Urinary bladder (tissue), 4 donors: ENCODE results near the gene TEX35. TPM values are rescaled to one million over a fixed set of nuclear protein-coding genes. Genes with fewer than 3 reads are reported as not detected.

ENCODE experiments used
- DNase-seq: peaks from one replicate; pipeline ENCODE4 v3.0.0-alpha.2; 2015; ENCODE audit errors: extremely low spot score
- H3K27ac ChIP-seq: one replicate; pipeline ENCODE4 v1.5.1; 2013; ENCODE audit warnings: low read depth, mild to moderate bottlenecking, moderate library complexity
- H3K36me3 ChIP-seq: one replicate; pipeline ENCODE4 v1.6.1; 2013; ENCODE audit warnings: mild to moderate bottlenecking, moderate library complexity; ENCODE audit not compliant: insufficient read depth
- H3K4me1 ChIP-seq: one replicate; pipeline ENCODE4 v1.6.1; 2013; ENCODE audit warnings: mild to moderate bottlenecking, moderate library complexity; ENCODE audit not compliant: insufficient read depth
- H3K4me3 ChIP-seq: one replicate; pipeline ENCODE4 v1.5.1; 2013; ENCODE audit warnings: low read depth, low read length
- WGBS: extraction: QIAGEN DNeasy Blood & Tissue Kit; methylation state at CpG from one replicate; pipeline ENCODE4 v1.1.7; 2013; 5-methylcytosine and 5-hydroxymethylcytosine counted together
- polyA plus RNA-seq: library from polyadenylated mRNA; stranded (reverse); fragments of 200-250 nt; gene quantifications from one replicate; pipeline ENCODE4 v1.2.3, GENCODE V29; 2013
- total RNA-seq: library from RNA; depleted of rRNA; stranded (reverse); fragments of >200 nt; gene quantifications from one replicate; pipeline ENCODE4 v1.2.3, GENCODE V29; 2014
- donor health status: healthy with polysubstance abuse.
- donor health status: healthy.

Gene TEX35
- total RNA-seq, result 0.11 TPM
- not detected for polyA plus RNA-seq

DNA sequence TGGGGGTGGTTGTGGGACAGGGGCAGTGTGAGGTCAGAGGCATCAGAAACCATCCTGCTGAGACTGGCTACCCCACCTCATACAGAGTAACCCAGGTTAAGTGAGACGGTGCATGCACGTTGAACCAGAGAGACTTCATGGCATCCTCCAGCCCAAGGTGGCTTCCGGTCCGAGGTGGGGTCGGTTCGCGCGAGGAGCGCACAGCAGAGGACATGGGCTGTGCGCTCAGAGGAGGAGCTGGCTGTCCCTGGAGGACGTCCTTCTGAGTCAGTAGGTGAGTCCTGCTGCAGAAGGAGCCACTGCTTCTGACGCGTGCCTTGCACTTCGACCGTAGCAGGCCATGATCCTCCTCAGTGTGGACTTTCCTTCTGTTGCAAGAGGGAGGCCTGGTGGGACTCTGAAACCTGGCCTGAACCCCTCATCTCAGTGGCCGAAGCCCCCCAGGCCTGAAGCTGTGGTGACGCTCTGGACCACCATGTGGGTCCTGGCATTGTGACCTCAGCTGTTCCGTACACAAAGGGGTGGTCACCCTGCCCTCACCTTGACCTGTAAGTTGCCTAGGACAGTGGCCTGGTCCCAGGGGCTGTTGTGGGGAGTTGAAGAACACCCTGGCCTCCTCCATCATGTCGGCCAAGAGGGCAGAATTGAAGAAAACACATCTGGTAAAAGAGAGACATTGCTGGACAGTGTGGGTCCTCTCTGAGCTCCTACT lies at the start of gene TEX35:
TSS of gene TEX35 (plus strand) at position 544 of the 712 bp plus-strand sequence. CDS start at position 624, 80 bp downstream.
- H3K4me3 ChIP-seq, result no peak within 1 kb of the TSS
- H3K27ac ChIP-seq, result no peak within 1 kb of the TSS
- H3K4me1 ChIP-seq, result no peaks in the 10 kb centered on the region
- 97% methylated on average over 19 of the region's 19 CpGs for WGBS
- no peak for DNase-seq
- no peaks in the 10 kb centered on the region for H3K36me3 ChIP-seq

DNA sequence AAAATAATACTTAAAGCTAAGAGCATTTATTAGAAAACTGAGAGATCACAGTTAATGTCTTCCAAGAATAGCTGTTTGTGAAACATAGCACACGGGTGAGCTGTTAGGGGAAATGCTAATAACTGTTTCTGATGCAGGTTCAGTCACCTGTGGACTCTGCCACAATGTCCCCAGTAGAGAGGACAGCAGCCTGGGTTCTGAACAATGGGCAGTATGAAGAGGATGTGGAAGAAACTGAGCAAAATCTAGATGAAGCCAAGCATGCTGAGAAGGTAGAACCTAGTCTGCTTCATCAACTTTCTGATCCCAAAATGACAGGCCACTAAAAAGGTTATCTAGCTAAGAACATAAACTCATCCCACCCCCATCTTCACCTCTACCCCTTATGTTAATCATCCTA lies 48.8 kb upstream of the TEX35 start:
- H3K36me3 ChIP-seq, result peaks cover 2% of the 10 kb centered on the region
- H3K4me1 ChIP-seq, result no peaks in the 10 kb centered on the region
- no peak overlapping the region for H3K27ac ChIP-seq
- DNase-seq, result no peak
- 81% methylated on average over 1 of the region's 1 CpG for WGBS
- H3K4me3 ChIP-seq, result no peak overlapping the region

DNA sequence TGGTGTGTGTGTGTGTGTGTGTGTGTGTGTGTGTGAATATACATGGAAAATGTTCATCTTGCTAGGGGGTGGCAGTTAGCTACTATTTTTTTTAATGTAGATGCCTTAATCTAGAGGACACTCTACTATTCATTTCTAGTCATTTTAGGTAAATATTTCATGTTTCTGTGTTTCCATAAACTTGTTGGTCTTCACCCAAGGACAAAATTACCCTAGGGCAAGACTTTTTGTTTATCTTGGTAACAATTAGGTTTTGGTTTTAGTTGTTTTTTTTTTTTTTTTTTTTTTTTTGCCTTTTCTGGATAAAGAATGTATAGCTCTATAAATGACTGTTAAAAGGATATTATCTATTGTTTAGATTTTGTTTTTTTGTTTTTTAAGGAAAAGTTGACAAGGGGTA lies 48.3 kb upstream of the TEX35 start:
- no peaks in the 10 kb centered on the region for H3K4me1 ChIP-seq
- DNase-seq, result no peak

DNA sequence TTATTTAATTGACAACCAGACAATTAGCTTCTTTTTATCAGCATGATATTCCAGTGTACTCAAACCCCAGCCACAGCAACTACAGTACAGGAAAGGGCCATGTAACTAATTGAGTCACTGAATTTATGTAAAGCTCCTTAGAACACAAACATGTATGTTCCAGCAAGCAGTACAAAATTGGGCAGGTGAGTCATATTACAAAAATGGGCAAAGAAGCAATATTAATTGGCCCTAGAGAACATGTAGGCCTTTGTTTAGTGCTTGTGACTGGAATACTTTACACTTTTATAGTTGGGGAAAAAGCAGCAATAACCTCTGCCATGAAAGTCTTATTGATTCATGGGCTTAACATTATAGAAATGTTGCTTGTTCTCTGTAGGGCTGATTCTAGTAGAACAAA lies 47.9 kb upstream of the TEX35 start:
- Histone ChIP-seq H3K4me3 (no peak overlapping the region), H3K4me1 (no peaks in the 10 kb centered on the region), H3K36me3 (peaks cover 2% of the 10 kb centered on the region), H3K27ac (no peak overlapping the region)
- no peak for DNase-seq

More for the DNA sequence above, 48.3 kb upstream of the TEX35 start:
- peaks cover 2% of the 10 kb centered on the region for H3K36me3 ChIP-seq
- H3K27ac ChIP-seq, result no peak overlapping the region
- no peak overlapping the region for H3K4me3 ChIP-seq

DNA sequence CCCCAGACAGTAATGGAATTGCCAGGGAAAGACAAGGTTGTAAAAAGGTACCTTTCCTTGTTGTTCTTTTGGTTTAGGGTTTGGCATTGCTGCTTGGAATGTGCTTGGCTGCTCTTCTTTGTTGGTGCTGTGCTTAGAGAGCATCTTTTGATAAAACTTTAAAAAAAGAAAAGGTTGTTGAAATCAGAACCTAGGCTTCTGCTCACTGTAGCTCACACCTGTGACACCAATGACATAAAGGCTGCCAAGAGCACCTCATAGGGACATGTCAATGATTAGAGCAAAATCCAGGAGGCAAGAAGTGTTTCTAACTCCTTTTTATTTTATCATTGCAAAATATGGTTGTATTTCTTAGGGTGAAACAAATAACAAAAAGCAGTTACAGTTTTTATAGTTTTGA lies 45.1 kb upstream of the TEX35 start:
- Histone ChIP-seq H3K27ac (no peak overlapping the region), H3K4me3 (no peak overlapping the region), H3K36me3 (peaks cover 2% of the 10 kb centered on the region), H3K4me1 (no peaks in the 10 kb centered on the region)
- DNase-seq, result no peak

DNA sequence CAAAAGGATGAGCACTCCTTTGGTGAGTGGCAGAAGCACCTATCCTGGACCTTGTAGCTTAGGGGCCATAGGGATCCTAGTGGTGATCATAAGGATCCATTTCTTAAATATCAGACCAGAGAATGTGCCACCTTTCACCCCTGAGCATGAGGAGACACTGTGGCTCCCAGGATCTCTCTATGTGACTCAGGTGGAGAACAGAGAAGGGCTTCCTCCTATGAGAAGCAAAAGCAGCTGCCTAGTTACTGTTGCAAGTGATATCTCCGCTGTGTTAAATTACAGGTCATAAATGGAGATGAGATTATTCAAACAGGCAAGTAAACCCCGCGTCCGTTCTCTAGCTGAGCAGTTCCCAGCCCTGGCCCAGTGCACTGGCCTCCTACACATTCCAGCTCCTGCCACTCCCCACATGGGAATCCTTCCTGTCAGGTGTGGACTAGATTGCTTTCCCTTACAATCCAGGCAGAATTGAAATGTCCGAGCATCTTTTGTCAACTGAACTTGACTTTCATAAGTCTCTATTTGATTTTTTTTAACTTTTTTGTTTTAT lies 42.4 kb upstream of the TEX35 start:
- Histone ChIP-seq H3K4me3 (no peak overlapping the region), H3K27ac (no peak overlapping the region), H3K4me1 (no peaks in the 10 kb centered on the region), H3K36me3 (peaks cover 2% of the 10 kb centered on the region)
- WGBS, result 69% methylated on average over 5 of the region's 5 CpGs
- DNase-seq, result peak; percentile 20

DNA sequence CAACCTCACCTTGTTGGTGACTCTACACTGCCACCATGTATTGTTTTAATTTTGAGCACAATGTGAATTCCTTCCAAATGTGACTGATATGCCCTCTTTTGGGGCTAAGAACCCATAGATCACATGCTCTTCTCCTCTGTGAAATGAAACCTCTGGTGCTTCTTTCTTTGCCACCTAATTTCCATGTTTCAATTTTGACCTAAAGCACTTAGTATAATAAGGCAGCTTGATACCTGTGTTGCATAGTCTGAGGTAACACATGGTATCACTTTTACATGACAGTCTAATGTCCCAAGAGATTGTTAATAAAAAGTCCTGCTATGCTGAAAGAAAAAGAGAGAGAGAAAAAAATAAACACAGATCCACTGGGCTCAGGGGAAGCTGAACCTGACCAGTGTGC lies 40.4 kb upstream of the TEX35 start:
- no peaks in the 10 kb centered on the region for H3K4me1 ChIP-seq
- no peak for DNase-seq
- H3K36me3 ChIP-seq, result no peaks in the 10 kb centered on the region
- H3K27ac ChIP-seq, result no peak overlapping the region
- no peak overlapping the region for H3K4me3 ChIP-seq

DNA sequence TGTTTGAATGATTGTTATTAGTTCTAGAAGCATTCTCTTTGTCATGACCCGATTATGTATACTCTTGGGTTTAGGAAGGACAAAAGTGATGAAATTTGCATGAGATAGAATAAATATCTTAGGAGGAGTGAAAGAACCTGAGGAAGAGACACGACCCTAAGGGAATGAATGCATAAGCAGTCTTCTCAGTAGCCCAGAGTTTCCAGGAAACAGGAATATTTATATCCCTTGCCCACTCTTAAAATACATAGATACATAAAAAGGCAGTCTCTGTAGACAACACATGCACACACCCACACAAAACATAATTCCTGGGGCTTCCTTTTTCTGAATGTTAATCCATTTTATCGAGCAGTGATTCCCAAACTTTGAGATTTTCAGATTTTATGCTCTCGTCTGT lies 35.5 kb upstream of the TEX35 start:
- WGBS, result 80% methylated on average over 4 of the region's 4 CpGs
- no peaks in the 10 kb centered on the region for H3K4me1 ChIP-seq

DNA sequence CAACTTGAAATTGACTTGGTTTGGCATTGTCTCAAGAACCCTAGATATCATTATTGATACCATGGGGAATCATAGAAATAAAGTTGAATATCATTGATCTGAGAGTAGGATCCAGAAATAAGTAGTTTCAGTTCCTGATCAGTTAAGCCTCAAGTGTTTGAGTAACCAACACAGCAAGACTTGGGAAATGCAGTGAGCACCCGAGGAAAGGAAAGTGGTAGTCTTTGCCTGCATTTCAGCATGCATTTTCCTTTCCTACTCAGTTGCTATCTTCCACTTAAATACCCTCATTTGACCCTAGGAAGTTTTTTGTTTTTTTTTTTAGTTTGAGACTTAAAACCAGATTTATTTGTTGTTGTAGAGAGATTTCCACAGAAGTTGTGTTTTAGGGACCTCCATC lies 35.1 kb upstream of the TEX35 start:
- Histone ChIP-seq H3K27ac (no peak overlapping the region), H3K36me3 (peaks cover 1% of the 10 kb centered on the region), H3K4me1 (no peaks in the 10 kb centered on the region), H3K4me3 (no peak overlapping the region)
- WGBS, result 57% methylated on average over 1 of the region's 1 CpG
- DNase-seq, result no peak

More for the DNA sequence above, 35.5 kb upstream of the TEX35 start:
- Histone ChIP-seq H3K36me3 (peaks cover under 1% of the 10 kb centered on the region), H3K4me3 (no peak overlapping the region), H3K27ac (no peak overlapping the region)
- no peak for DNase-seq

DNA sequence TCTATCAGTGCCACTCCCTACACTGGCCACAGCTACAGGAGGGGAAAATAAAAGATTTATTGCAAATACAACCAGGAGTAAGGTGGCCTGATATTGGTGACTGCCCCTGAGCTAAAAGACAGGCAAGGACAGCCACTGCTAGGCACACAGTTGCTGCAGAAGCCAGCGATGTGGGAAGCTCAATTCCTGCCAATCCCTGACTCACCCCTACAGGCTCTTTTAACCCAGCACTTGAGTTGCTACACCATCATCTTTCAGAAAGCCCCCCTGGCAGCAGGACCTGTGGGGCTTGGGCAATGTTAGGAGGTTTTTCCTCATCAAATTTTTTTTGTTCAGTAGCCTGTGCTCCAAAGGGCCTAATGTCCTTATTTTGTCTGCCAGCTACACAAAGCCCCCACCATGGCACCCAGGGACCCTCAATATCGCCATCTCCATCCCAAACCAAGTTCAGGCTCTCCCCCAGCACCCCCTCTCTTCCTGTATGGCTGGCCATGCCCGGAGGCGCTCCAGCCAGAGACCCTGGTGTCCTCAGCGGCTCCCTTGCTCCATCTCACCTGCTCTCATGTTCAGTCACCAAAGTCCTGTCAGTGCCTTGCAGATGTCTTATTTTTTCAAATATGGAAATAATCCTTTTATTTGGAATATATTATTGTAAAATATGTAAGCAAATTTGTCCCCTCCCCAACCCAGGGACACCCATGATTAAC lies 29.5 kb upstream of the TEX35 start:
- Histone ChIP-seq H3K27ac (no peak overlapping the region), H3K4me1 (no peaks in the 10 kb centered on the region), H3K4me3 (no peak overlapping the region), H3K36me3 (peaks cover 1% of the 10 kb centered on the region)
- DNase-seq, result no peak
- 92% methylated on average over 5 of the region's 5 CpGs for WGBS

DNA sequence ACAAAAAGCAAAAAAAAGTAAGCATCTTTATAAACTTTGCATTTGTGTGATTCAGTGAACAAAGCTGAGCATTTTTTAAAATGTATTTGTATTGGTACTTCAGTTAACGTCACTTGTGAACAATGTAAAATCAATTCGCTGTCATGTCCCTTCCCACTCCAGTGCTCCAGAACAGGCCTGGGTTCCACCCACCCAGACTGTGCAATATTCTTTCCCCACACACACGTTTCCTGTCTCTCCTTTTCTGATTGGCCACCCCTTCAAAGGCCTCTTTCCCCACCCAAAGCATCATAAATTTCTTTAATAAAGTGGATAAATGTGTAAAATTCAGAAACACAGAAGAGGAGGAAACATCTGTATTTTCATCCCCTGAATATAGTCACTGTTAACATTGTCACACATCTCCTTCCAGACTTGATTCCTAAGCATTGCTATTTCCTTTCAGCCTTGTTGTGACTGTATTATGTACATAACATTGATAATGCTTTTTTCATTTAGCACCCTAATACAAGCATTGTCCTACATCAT lies 28.1 kb upstream of the TEX35 start:
- DNase-seq, result no peak
- Histone ChIP-seq H3K27ac (no peak overlapping the region), H3K36me3 (peaks cover 1% of the 10 kb centered on the region), H3K4me3 (no peak overlapping the region), H3K4me1 (no peaks in the 10 kb centered on the region)
- WGBS, result 63% methylated on average over 3 of the region's 3 CpGs

DNA sequence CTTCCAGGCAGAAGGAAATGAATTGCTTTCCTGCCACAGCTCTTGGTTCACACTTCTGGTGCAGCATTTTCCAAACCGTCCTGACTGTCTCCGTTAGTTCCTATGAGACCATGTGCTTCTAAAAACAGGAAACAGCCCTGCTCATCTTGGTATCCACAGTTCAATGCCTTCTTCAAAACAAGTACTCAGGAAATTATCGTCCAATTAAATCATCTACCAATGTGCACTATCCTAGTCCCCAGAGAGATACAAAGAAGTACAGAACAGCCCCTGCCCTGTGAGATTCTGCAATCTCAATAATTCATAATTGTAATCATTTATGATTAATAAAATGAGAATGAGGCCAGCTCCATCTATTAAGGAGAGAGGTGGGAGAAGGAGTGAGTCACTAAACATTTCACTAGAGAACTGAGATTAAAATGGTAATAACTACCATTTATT lies 27.3 kb upstream of the TEX35 start:
- Histone ChIP-seq H3K4me3 (no peak overlapping the region), H3K27ac (no peak overlapping the region), H3K36me3 (peaks cover 1% of the 10 kb centered on the region), H3K4me1 (no peaks in the 10 kb centered on the region)
- WGBS, result 65% methylated on average over 3 of the region's 3 CpGs
- no peak for DNase-seq

DNA sequence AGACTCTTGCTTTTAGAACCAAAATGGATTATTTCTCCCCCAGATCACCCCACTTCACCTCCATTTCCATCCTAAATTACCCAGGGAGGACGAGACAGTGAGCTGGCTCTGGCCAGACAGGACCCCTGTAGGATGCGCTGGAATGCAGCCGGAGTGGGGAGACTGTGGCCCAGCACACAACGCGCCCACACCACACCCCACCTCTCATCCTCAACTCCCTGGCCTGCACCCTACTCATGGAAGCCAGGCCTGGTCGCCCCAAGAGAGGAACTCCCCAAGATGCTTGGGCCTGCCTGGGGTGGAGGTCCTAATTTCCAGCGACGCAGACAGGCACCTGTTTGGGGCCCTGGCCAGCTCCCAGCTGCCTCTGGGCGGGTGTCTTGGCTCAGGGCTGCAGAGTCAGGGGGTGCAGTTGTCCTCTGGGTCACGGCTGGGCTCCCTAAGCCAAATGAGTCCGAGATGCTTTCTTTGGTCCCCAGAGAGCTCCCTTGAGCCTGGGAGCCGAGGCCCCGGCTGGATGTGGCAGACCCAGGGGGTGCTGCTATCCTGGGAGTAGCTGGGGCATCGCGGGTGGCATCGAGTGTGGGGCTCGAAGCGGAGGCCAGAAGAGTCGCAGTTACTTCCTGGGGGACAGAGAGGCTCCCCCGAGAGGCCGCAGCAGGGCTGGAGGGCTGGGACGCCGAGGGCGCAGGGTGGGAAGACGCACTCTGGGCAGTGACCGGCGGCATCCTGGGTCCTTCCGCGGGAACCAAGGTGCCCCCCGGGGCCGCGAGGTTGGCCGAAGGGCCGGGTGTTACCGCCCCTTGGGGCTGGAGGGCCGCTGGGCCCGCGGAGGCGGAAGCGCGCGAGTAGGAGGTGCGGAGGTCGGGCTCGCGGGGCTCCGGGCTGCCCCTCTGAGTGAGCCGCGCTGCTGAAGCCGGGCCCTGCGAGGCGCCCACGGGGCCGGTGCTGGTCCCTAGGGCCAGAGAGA lies 26.5 kb upstream of the TEX35 start:
- H3K4me3 ChIP-seq, result peak overlapping the region; percentile 26
- H3K27ac ChIP-seq, result no peak overlapping the region
- DNase-seq, result no peak
- 33% methylated on average over 54 of the region's 54 CpGs for WGBS
- H3K36me3 ChIP-seq, result peaks cover 1% of the 10 kb centered on the region
- no peaks in the 10 kb centered on the region for H3K4me1 ChIP-seq
